Limb (tissue), 2 donors: ENCODE data around the gene GPR119.
"Not testable (repeated sequence)": the region's sequence is repeated elsewhere in the genome, so short reads cannot be mapped to it uniquely, and the experiment has no call there.

Experiments
- DNase-seq, 2 donors: peaks; one replicate each; pipeline ENCODE4 v3.0.0-alpha.2; 2016; ENCODE audit errors: extremely low spot score in 2 of 2

Gene GPR119

DNA sequence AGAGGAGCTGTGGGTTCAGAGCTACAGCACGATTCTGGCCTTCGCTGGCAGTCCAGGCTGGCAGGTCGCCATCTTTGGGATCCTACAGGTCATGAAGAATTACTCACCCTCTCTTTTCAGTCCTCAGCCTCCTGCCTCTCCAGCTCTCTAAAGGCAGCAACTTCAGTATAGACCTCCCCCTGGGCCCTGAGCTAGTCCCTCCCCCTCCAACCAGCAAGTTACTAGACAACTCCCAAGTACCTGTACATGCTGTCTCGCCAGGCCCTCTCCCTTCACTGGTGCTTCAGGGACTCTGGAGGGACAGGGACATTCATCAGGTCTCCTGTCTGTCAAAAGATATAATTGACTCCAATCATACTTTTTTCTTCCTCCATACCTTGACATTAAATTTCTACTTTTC is at the start of gene GPR119:
GPR119 (minus strand) TSS at position 155 of the 400 bp plus-strand sequence. CDS start 227 bp downstream, outside the sequence.
- no peak for DNase-seq

DNA sequence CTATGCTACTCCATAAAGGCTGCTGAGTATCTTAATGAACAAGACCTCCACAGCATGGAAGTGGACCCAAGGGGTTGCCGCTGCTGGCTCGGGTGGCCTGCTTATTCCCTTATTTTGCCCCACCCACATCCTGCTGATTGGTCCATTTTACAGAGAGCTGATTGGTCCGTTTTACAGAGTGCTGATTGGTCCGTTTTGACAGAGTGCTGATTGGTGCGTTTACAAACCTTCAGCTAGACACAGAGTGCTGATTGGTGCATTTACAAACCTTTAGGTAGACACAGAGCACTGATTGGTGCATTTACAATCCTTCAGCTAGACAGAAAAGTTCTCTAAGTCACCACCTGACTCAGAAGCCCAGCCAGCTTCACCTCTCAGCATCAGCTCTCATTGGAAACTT is 43.8 kb upstream of the GPR119 start:
- not testable (repeated sequence) for DNase-seq

DNA sequence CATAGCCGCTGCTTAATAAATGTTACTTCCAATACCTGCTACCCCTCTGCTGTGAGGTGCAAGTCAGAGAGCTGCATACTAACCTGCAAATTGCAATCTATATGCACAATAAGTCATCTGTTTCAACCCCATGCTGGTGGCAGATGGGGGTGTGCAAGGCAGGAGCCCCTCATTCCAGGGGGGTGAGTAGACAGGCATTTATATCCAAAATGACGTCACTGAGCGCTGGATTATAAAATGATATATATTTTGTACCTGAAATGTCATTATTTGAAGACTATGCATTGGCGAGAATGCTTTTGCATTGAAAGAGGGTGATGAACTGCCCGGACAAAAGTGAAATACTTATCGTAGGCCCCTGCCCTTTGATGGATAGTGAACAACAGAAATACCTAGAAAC is 41.1 kb upstream of the GPR119 start:
- DNase-seq, result no peak

DNA sequence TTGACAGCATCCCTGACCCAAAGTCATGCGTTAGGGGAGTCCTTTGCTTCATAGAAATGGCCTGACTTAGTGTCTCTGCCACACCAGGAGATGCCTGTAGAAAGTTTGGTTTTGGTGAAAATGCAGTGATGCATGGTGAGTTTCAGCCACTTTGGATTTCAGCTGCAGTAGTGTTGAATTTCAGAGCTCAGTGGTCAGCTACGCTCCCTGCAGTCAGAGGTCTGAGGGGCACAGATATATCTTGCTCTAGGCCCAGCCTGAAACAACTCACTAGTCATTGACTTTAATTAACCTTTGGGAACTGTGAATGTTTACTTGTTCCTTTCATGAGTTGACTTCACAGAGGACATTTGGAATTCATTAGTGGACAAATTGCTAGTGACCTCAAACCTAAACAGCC is 33.8 kb upstream of the GPR119 start:
- no peak for DNase-seq

DNA sequence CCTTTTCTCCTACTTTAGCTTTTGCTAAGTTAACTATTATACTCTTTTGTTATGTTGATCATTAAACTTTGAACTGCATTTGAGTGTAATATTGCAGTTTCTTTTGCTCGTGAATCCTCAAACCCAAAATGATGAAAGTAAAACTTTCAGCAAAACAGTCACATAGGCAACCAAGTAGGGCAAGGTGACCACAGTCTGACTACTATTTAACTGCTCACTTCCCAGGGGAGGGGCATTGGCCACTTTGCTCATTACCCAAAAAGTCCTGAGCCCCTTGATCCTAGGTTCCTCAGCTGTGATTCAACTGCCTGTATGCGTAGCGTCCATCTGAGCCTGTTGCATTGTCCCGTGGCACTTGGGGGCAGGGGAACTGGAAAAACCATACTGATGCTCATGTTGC is 33.3 kb upstream of the GPR119 start:
- DNase-seq, result no peak

DNA sequence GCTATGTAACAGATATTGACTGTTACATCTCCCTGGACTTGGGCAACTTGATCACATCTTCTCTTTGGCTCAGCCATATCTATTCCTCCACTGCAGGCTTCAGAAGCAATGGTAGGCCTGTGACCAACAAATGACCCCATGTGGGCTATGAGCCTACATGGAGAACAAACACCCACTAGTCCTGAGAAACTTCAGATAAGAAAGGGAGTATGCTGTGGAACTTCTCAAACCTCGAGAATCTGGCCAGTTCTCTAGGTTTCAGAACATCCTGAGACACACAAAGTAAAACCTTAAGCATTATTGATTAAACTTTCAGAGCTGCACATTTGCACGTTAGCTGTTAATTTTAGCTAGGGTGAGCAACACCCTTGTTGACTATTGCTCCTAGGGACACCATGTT is 32.6 kb upstream of the GPR119 start:
- no peak for DNase-seq

DNA sequence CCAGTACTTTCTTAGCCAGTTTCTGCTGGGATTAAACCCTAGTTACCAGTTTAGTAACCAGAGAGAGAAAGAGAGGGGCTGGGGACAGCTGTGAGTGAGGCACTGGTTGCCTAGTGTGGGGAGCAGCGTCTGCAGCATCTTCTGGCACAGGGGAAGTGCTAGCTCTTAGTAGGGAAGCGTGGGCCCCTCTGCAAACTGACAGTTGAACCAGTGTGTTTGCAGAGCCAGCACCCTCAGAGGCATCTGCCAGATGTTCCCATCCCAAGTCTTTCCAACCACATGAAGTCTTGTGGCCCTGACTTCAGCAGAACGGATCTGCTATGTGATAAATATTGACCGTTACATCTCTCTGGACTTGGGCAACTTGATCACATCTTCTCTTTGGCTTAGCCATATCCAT is 31.3 kb upstream of the GPR119 start:
- no peak for DNase-seq

DNA sequence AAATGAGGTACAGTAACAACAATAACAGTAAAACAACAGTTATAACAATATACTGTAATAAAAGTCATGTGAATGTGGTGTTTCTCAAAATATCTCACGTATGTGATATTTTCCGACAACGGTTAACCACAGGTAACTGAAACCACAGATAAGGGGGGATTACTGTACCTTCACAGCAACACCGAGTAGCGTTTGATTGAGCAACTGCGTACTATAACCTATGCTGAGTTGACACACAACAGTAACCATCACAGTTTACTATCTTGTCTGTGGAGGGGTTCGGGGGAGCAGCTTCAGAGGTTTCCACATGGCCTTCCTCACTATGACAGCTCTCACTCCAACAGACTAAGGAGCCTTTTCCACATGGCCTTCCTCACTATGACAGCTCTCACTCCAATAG is 29.7 kb upstream of the GPR119 start:
- DNase-seq, result no peak

DNA sequence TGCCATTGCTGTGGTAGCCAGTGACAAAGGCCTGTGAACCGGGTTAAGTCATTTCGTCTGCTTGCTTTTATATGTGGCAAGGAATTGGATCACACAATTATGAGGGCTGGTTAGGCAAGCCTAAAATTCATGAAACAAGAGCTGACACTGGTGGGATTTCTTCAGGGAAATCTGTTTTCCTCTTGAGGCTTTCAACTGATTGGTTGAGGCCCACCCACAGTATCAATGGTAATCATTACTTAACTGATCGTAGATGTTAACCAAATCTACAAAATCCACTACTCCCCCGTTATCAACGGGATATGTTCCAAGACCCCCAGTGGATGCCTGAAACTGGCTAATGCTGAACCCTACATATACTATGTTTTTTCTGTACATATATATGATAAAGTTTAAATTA is 29.3 kb upstream of the GPR119 start:
- DNase-seq, result no peak

DNA sequence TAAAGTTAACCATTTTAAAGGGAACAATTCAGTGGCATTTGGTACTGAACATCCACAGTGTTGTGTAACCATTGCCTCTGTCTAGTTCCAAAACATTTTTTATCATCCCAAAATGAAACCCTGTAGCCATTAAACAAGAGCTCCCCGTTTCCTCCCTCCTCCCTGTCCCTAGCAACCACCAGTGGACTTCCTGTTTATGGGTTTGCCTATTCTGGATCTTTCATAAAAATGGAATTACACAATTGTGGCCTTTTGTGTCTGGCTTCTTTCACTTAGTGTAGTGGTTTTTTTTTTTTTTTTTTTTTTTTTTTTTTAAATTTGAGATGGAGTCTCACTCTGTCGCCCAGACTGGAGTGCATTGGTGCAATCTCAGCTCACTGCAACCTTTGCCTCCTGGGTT is 27.9 kb upstream of the GPR119 start:
- no peak for DNase-seq

DNA sequence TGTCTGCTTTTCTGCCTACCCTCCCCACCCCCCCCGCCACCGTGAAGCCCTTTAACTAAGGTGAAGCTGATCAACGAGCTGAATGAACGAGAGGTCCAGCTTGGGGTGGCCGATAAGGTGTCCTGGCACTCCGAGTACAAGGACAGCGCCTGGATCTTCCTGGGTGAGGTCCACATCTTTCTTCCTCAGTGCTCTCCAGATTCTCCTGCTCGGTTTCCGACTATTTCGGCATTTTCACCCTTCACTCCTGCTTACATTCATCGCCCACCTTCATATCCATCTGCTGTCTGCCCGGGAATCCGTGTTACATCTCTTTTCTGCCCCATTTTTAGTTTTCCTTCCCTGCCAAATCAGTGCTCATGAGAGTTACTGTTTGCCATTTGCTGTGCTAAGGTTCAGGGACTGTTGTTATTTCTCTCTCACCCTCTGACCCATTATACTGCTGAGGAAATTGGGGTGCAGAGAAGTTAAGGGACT is 16.8 kb upstream of the GPR119 start:
- no peak for DNase-seq

DNA sequence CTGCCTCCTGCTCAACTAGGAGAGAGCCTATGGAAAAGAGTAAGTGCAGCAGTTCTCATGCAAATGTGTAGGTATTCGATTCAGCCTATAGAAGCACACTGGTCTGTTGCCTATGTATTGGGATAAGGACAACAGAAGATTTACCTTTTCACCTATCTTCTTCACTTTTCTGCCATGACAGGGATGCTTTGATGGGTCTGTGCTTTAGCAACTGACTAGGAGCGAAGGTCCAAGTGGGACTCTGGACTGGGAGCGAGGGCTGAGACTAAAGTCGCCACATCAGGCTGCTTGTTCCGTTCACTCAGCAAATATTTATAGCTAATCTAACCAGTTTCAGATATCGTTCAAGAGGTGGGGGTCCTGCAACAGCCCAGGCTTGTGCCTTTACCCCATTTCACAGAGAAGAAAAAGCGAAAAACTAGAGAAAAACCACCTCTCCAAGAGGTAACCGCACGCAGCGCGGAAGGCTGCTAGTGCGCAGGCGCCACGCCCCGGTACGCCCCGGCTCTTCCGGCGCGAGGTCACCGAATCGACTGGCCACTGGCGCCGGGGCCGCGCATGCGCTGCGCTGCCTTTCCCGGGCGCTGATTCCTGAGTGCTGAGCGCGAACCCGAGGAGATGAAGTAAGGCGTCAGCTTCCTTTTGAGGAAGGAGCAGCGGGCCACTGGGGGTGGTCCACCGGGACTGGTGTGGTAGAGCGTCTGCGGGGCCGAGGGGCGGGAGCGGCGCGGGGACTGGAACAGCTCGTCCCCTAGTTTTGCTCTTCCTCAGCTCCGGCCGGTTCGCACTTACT is 16.1 kb upstream of the GPR119 start, which contains the start of gene RBMX2:
RBMX2 (plus strand) TSS at position 573 of the 793 bp plus-strand sequence; CDS start at position 619, 46 bp downstream.
- DNase-seq, result peak; percentile 76 to 80

DNA sequence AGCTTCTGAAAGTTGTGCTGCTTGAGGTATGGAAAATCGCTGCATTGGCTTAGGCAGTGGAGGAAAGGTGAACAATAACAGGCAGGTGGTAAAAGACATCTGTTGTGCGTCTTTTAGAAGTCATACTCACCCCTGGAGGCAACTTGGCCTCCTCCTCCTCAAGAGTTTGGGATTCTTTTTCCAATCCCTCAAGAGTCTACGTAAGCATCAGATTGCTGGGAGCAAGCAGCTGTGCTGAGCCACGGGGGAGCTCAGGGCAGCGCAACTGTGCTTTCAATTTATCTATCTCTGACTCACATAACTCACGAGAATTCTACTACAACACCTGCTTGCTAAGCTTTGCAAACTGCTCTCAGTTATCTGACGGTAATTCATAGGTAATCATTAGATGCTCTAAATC is 9.9 kb upstream of the GPR119 start:
- no peak for DNase-seq

DNA sequence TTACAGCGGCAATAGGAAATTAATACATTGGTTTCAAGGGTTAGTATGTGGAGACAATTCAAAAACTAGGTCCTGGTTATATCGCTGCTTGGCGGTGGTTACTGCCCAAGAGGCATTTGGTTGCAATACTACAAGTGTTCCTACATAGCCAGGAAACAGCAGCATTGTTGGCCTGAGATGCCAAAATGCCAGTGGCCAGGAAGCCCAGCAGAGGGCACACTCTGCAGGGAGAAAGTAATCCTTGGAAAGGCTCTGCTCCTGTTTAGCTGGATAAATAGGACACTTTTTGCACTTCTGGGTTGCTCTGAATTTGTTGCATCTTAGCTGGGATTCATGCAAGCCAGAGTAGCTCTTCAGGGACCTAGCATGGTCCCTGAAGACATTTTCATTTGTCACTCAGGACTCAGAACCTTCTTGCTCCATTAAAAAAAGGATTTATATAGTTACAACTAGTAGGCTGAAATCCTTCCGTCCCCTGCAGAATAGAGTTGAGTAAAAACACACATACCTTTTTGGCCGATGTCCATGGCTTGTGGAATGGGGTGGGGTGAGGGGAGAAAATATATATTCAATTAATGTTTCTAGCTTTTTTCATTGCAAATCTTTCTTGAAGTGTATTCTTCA is 8.1 kb upstream of the GPR119 start:
- peak; percentile 2 to 45 for DNase-seq

DNA sequence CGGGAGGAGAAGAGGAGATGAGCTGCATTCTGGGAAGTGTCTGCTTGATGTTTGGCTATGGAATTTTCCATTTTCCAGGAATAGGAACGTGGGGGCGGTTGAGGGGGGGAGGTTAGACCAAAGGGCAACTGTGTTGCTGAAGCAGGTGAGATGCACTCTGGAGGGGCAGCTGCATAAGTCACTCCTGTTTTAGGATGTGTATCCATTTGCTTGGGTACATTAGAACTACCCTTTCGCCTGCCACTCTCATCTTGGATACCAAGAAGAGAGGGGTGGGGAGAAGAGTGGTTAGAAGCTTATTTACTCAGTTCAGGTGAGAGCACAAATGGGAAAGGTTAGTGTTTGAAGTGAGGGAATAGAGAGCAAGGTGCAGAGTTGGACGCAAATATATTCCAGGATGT is 934 bp upstream of the GPR119 start:
- DNase-seq, result no peak

DNA sequence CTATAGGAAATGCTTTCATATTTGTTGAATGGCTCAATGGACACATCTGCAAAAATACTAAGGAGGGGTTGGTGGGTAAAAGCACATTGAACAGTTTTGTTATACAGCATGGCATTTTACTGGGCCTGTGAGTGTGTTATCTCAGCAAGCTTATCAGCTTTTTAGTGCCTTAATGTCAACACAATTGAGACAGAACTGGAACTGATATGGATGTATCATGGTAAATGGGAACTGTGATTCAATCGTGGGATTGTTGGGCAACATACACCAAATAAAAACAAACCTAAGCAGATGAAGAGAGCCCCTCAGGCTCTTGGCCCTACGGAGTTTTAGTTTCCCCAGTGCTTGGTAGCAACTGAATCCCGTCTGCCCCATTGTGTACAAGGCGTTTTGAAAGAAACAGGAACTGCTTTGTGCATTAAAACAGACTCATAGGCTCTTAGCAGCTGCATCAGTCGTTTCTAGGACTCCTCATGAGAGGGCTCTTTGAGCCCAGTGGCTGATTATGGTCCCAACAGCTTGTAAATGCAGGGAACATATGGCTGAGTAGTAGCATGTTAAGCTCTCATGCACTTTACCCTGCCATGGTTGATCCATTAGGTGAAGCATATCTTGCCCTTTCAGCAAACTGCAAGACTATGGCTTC is 7.3 kb downstream of the GPR119 start:
- DNase-seq, result no peak

DNA sequence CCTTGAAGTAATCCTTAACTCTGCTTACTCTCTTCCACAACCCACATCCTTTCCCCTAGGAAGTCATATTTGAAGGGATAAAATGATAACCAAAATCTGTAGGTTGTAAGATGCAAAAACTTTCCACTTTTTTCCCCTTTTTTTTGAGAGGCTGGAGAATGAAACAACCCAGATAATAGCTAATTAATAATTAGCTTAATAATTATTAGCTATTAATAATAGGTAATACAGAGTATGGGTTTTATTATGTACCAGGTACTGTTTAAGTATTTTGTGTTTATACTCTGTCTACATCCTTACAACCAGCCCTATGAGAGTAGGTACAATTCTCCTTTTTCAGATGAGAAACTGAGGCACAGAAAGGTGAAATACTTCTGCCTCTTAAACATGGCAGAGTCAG is 9.4 kb downstream of the GPR119 start:
- no peak for DNase-seq

DNA sequence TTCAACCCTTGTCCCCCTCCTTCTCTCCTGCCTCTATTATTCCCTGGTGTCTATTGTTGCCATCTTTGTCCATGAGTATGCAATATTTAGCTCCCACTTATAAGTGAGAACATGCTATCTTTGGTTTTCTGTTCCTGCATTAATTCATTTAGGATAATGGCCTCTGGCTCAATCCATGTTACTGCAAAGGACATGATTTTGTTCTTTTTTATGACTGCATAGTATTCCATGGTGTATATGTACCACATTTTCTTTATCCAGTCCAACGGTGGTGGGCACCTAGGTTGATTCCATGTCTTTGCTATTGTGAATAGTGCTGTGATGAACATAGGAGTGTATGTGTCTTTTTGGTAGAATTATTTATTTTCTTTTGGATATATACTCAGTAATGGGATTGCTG is 33.4 kb downstream of the GPR119 start:
- DNase-seq, result not testable (repeated sequence)

DNA sequence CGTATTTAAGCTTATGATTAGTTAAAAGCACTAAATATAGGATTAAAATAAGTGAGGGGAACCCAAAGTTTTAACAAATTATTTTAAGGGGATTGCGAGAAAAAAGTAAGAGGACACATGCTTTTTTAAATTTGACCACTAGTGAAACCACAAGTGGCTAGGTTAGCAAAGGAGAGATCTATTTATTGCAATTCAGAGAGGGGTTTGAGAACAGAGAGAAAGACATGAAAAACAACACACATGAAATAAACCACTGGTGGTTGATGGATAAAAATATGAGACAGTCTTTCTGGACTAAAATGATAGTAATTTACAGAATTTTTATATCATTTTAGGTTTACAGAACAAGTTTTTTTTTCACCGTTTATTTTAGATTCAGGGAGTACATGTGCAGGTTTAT is 33.9 kb downstream of the GPR119 start:
- no peak for DNase-seq

DNA sequence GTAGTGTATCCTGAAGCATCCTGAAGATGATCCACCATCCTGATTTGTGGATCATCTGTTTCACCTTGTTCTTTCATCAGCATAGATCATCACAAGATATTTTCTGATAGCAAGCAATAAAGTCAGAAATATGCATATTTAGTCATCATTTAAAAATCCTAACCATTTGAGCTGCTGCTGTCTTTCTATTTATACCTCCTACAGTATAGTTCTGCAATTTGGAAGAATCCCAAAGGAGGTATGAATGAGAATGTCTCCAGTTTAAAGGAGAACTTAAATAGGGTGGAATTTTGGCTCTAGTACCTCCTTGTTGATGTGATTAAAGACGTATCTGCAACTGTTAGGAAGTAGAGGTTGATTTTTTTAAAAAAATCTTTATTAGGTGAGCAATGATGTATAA is 38.2 kb downstream of the GPR119 start:
- DNase-seq, result no peak

DNA sequence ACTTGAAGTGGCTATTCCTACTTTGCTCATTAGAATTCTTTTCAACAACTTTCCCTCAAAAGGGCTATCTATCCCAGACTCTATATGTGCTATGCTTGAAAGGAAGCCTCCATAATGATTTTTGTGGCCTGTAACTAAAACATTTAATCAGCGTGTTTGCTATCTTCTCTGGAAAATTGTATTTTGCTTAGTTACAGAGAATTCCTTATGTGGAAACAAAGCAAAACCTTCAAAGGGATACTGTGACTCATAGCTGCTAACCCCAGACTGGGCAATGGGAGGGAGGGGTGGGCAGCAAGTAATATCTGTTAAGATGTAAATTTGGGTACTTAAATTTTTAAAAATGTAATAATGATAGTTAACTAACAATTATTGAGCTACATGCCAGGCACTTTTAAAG is 42.1 kb downstream of the GPR119 start:
- no peak for DNase-seq

DNA sequence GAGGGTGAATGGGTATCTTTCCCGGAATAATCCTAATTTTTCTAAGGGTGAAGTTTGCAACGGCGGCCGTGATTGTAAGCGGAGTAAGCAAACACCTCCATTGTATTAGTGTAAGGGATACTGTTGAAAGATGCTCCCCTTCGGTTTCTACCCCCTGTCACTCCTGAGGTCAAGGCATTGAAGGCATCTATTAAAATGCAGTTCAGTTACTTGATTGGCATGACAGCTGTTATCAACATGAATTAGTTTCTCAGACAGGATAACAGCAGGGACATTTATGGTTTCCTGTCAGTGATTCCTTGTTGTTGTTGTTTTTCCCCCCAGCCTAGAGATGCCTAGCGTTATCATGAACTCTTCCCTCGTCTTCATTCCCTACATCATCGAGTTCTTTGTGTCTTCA is 45.2 kb downstream of the GPR119 start:
- no peak for DNase-seq
